Peyer's patch (tissue), 4 donors: ENCODE data around the gene MACROD2.

Experiments
- CTCF ChIP-seq, 6 experiments: fragments of 450-650 bp in 4 of 6; fragments of 200-600 bp in 2 of 6; sonication (generic) in 1 of 6; IDR thresholded peaks; one replicate each; pipeline ENCODE4 v1.5.1; 2017 to 2019; ENCODE audit warnings: antibody characterized with exemption in 6 of 6, mild to moderate bottlenecking in 3 of 6, moderate library complexity in 1 of 6
- POLR2A ChIP-seq, 2 donors: fragments of 450-650 bp; IDR thresholded peaks; one replicate each; pipeline ENCODE4 v1.5.1; 2017; ENCODE audit warnings: antibody characterized with exemption in 2 of 2, mild to moderate bottlenecking in 2 of 2, moderate library complexity in 2 of 2

DNA sequence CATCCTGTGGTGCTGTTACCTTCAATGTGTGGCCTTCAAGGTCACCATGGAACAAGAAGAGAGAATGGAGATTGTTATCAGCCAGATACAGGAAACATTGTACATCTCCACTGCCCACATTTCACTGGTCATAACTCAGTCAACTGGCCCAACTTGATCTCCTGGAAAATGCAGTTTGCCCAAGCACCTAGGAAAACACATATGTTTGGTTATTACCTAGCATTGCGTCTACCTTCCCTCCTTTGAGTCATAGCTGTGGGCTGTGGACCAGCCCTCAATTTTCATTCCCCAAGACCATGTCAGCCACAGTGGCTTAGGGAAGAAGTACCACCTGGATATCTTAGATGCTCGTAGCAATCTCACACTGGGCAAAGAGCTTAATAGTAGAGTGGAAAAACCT, 2064.5 kb downstream of the MACROD2 start:
- TF ChIP-seq CTCF (IDR thresholded peaks at IDR 0.05) (no peak), POLR2A (IDR thresholded peaks at IDR 0.05) (no peak)
